Left renal cortex interstitium (tissue), 4 donors: Measurements from ENCODE around the gene TENT5C. TPM values are rescaled to one million over a fixed set of nuclear protein-coding genes. Genes with fewer than 3 reads are reported as not detected.

Experiments used
- DNase-seq, 4 donors: peaks; one replicate each; pipeline ENCODE4 v3.0.0-alpha.2; 2013; ENCODE audit warnings: low read depth in 4 of 4, low spot score in 2 of 4, missing footprints in 1 of 4
- polyA plus RNA-seq, 4 donors: library from polyadenylated mRNA; unstranded; fragments of 120-200 nt; gene quantifications; one replicate each; pipeline ENCODE4 v1.2.1, GENCODE V29; 2013; ENCODE audit not compliant: insufficient read length in 4 of 4

TENT5C gene
- polyA plus RNA-seq, 4 donors = 2.1 to 4.1 (median 2.7) TPM

DNA sequence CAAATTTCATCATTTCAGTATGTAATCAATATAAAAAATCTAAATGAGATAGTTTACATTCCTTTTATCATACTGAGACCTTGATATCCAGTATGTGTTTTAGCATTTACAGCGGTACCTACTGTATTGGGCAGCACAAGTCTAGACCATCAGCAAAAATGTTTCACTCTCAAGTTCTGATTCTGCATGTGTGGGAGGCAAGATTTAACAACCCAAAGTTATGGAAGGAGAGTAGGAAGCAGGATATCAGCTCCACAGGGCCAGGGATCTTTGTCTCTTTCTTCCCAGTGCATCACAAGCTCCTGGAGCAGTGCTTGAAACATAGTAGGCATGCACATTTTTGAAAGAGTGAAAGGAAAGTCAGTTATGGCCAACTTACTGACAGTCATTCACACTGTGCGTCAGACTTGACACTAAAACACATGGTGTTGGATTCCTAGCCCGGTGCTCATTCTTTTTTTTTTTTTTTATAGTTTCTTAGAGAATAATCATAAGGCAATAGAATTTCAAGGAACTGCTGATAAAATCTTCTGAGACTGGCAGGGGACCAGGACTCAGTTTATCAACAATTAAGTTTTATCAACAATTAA is 6.1 kb downstream of the TENT5C start:
- DNase-seq = no peak

GRCh38 chr1:117612517-117613248 is 6.8 kb downstream of the TENT5C start:
- no peak for DNase-seq

GRCh38 chr1:117613249-117613968 is 7.6 kb downstream of the TENT5C start:
- DNase-seq = no peak

- no peak for DNase-seq
Measured at GRCh38 chr1:117613969-117614729, 8.3 kb downstream of the TENT5C start.

- no peak for DNase-seq
Measured at GRCh38 chr1:117615474-117615873, 9.6 kb downstream of the TENT5C start.

- no peak for DNase-seq
Measured at GRCh38 chr1:117616356-117616755, 10.5 kb downstream of the TENT5C start.

GRCh38 chr1:117616967-117617366 is 11.1 kb downstream of the TENT5C start:
- DNase-seq = no peak

- DNase-seq = no peak
Measured at GRCh38 chr1:117618450-117619122, 12.7 kb downstream of the TENT5C start.

- DNase-seq = no peak
Measured at GRCh38 chr1:117620440-117620839, 14.6 kb downstream of the TENT5C start.

DNA sequence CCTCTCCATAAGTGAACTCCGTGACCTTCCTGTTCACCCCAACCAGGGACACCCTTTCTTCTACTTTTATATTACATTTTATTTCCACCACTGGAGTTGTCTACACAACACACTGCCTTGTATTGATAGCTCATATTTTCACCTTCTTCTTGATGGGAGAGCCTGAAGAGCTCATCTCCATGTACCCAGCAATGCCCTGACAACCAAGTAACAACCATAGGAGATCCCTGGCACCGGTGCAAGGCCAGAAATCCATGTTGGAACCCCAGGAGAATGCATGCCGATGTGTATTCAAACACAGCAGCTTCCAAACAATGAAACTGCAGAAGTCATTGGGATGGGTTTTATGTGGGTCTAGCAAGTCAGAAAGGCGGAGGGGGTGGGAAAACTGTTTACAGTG is 15.5 kb downstream of the TENT5C start:
- DNase-seq = no peak

DNA sequence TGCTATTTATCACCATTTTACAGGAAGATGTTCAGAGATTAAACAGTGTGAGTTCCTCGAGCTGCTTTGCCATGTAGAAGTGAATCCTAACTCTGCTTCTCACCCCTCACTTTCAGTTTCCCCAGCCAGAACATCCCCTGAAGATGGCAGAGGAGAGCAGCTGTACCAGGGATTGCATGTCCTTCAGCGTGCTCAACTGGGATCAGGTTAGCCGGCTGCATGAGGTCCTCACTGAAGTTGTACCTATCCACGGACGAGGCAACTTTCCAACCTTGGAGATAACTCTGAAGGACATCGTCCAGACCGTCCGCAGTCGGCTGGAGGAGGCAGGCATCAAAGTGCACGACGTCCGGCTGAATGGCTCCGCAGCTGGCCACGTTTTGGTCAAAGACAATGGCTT is 16.9 kb downstream of the TENT5C start:
- DNase-seq = no peak

GRCh38 chr1:117623141-117623540 is 17.3 kb downstream of the TENT5C start:
- DNase-seq = no peak

- DNase-seq = no peak
Measured at GRCh38 chr1:117623698-117624097, 17.9 kb downstream of the TENT5C start.

GRCh38 chr1:117627546-117628130 is 21.8 kb downstream of the TENT5C start:
- no peak for DNase-seq

DNA sequence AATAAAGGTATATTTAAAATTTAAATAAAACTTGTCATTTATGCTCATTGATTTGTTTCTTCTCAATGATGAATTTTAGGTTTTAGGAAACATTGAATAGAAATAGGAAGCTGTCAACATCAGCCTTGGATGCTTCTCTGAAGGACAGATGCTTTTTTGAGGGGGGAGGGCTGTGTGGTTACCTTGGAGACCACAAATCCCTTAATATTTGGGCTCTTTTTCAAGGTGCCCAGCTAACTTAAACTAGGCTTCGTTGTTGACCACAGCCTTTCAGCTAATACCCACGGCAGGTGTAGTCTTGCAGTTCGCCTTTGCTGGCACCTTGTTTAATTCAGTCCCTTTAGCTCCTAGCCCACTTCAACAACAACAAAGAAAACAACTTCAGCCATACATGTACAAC is 22.5 kb downstream of the TENT5C start:
- no peak for DNase-seq

- DNase-seq = no peak
Measured at GRCh38 chr1:117629625-117630422, 24.0 kb downstream of the TENT5C start.

GRCh38 chr1:117630423-117630998 is 24.7 kb downstream of the TENT5C start:
- no peak for DNase-seq

DNA sequence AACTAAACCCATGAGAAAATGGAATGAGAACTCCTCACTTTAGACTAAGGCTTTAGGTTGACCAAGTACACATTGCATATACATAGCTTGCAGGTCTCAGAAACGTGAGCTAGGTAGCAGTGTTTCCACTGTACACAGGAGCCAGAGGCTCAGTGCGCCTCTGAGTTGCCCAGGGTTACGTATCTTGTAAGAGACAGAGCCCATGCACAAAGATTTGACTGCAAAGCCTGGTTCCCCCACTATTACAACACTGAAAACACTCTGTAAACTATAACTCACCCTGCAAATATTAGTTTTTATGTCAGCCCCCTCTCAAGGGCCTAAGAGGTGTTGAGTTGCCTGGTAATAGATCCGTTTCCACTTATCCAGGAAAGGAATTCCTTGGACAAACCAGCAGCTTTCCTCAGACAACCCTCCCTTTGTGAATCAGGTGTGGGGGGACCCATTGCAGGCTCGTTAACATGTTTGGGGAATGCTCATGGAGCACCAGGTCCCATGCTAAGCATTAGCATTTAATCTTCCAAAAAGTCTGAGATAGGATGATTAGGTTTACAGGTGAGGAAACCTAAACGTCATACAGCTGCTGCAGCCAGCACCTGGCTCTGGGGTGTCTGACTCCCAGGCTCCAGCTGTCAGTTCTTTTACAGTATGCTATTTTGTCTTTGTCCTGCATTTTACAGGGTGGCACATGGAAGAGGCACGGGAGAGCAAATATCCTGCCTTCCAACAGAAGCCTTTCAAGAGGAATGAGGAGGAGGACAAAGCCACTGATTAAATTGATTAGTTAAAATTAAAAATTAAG is 25.7 kb downstream of the TENT5C start:
- DNase-seq = no peak
